ENCODE data around the gene DAB2IP.

GRCh38 chr9:121604654-121605053 lies 46.8 kb upstream of the DAB2IP start:
- TF ChIP-seq CTCF (conservative IDR thresholded peaks at IDR 0.05 in 1 of 2, IDR thresholded peaks at IDR 0.05 in 1 of 2; ENCODE audit: low read depth in 1 of 2, low read length in 2 of 2) (no peak), EZH2 (IDR thresholded peaks at IDR 0.05; ENCODE audit: low read length, missing control alignments) (no peak)
